Large intestine (tissue), 3 donors: ENCODE measurements around the gene TBPL1. TPM values are rescaled to one million over a fixed set of nuclear protein-coding genes. Genes with fewer than 3 reads are reported as not detected.

Experiments used
- DNase-seq, 2 donors: peaks; one replicate each; pipeline versions ENCODE4 v3.0.0 to v3.0.0-alpha.2; 2013
- H3K27ac ChIP-seq: one replicate; pipeline ENCODE4 v1.5.1; 2013; ENCODE audit warnings: low read length
- H3K27me3 ChIP-seq: 2 replicates; pipeline ENCODE4 v1.6.1; 2013; ENCODE audit warnings: low read length; ENCODE audit not compliant: control insufficient read depth, insufficient read depth
- H3K36me3 ChIP-seq: 2 replicates; pipeline ENCODE4 v1.6.1; 2013; ENCODE audit warnings: low read length; ENCODE audit not compliant: control insufficient read depth, insufficient read depth
- H3K4me1 ChIP-seq: one replicate; pipeline ENCODE4 v1.6.1; 2013; ENCODE audit warnings: low read length; ENCODE audit not compliant: control insufficient read depth, insufficient read depth
- H3K4me3 ChIP-seq: one replicate; pipeline ENCODE4 v1.5.1; 2013; ENCODE audit warnings: low read length
- H3K9me3 ChIP-seq: one replicate; pipeline ENCODE4 v1.6.1; 2013; ENCODE audit warnings: mild to moderate bottlenecking, low read depth, low read length, moderate library complexity; ENCODE audit not compliant: control insufficient read depth
- WGBS: methylation state at CpG from one replicate; pipeline ENCODE4 v1.1.5; 2013; ENCODE audit warnings: low lambda C conversion rate; ENCODE audit not compliant: insufficient coverage; 5-methylcytosine and 5-hydroxymethylcytosine counted together
- polyA plus RNA-seq: library from polyadenylated mRNA; unstranded; fragments of 120-200 nt; gene quantifications from one replicate; pipeline ENCODE4 v1.2.1, GENCODE V29; 2013

The TBPL1 gene
- polyA plus RNA-seq, 1 donor = 27.4 TPM

DNA sequence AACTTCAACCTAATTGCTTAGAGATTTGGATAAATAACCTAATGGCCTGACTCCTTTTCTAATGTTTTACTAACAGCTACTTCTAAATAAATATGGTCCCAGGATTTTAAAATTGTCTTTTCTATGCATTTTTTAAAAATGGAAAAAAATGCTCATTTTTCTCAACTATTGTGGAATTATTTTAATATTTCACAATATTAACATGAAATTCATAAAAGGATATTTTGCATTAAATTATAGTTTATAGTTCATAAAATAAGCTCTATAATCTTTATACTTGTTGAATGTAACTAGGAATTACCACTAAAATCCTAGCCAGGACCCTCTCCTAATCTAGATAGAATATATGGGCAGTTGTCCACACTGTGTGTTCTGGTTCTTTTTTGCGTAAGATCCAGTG, 37.3 kb downstream of the TBPL1 start:
- H3K4me3 ChIP-seq = no peak overlapping the region
- no peak overlapping the region for H3K27ac ChIP-seq
- H3K36me3 ChIP-seq = peaks cover 8% of the 10 kb centered on the region
- no CpG with 5 or more reads among the region's 1 CpG for WGBS
- H3K9me3 ChIP-seq = no peaks in the 10 kb centered on the region
- H3K4me1 ChIP-seq = peaks cover 7% of the 10 kb centered on the region
- no peak for DNase-seq
- H3K27me3 ChIP-seq = no peaks in the 10 kb centered on the region

DNA sequence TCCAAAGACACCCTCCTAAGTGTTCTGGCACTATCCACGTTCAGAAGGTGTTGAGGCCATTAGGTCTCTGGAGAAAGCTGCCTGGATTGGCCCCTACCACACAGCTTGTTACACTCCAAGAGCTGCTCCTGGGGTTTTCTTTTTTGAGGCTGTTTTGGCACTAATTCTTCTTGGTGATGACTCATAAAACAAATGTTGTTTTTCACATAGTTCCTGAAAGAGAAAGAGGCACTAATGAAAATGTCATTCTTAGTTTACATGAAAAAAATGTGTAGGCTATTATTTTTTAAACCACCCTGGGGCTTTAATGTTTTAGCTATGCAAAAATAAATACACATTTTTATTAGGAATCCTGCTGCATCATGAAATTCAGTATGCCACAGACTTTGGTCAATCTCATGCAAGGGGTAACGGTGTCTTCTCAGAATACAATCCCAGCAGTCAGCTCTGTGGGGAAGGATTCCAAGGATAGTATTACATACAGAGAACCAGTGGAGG, 38.1 kb downstream of the TBPL1 start:
- WGBS = no CpG with 5 or more reads among the region's 2 CpGs
- Histone ChIP-seq H3K4me1 (peaks cover 8% of the 10 kb centered on the region), H3K4me3 (no peak overlapping the region), H3K36me3 (peaks cover 6% of the 10 kb centered on the region), H3K9me3 (no peaks in the 10 kb centered on the region), H3K27me3 (no peaks in the 10 kb centered on the region), H3K27ac (no peak overlapping the region)
- no peak for DNase-seq

DNA sequence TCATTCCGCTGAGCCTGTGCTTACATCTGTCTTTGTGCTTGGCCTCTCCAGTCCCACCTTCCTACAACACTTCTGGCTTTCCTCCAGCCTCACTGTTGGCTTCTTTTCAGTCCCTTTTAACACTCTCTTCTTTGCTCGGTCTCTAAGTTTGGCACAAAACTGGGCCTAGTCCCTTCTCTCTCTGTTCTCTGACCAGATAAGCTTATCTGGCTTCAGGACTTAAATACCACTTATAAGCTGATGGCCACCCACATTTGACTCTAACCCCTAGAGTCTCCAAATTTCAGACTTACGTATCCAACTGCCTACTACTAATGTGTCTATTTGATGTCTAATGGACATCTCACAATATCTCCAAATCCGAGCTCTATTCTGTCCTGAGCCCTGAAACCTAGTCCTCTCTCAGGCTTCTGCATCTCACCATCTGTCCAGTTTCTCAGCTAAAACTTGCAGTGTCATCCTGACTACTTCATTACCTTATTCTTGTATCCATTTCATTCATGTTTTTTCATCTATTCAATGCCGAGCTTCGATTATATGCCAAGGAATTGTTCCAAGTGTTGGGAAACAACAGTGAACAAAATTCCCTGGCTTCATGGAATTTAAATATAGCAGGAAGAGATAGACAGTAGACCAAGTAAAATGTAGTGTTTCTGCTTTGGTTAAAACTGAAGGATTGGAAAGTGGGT, 40.1 kb downstream of the TBPL1 start:
- no peak overlapping the region for H3K27ac ChIP-seq
- H3K4me3 ChIP-seq = no peak overlapping the region
- H3K4me1 ChIP-seq = peaks cover 8% of the 10 kb centered on the region
- H3K36me3 ChIP-seq = peaks cover 4% of the 10 kb centered on the region
- 93% methylated on average over 3 of the region's 6 CpGs for WGBS
- H3K9me3 ChIP-seq = no peaks in the 10 kb centered on the region
- DNase-seq = no peak
- H3K27me3 ChIP-seq = no peaks in the 10 kb centered on the region

DNA sequence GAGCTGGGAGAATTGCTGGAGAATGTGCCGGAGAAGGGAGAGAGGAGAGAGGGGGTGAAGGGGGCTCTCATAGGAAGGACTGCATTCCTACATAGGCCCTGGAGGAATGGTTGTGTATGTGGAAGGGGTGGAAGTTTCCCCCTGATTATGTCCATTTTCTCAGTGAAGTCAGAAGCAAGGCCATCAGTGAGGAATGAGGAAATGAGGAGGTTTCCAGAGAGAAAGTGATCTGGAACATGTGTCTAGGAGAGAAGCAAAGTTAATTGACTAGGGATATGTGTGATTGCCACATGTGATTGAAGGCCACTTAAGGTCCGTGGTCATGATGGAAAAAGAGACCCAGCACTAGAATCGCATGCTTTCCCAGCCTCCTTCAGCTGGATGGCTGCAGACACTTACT, 42.3 kb downstream of the TBPL1 start:
- Histone ChIP-seq H3K4me1 (peaks cover 8% of the 10 kb centered on the region), H3K36me3 (peaks cover 4% of the 10 kb centered on the region), H3K27ac (peak overlapping the region; percentile 31), H3K4me3 (no peak overlapping the region), H3K27me3 (no peaks in the 10 kb centered on the region), H3K9me3 (no peaks in the 10 kb centered on the region)
- WGBS = no CpG with 5 or more reads among the region's 3 CpGs
- no peak for DNase-seq

DNA sequence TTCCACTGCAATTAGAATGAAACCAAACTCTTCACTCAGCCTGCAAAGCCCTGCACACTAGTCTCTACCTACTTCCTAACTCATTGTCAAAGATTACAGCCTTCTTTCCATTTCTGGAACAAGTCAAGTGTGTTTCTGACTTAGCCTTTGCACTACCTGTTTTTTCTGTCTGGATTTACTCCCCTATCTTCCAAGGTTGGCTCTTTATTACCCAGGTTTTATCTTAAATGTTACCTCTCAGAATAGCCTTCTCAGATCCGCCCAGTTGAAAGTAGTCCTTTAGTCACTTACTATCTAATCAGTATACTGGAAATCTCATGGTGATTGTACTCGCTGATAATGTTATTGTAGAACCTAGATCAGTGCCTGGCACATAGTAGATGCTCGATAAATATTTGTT, 42.7 kb downstream of the TBPL1 start:
- peak in 1 of 2 donors; percentile 44 for DNase-seq
- WGBS = no CpG with 5 or more reads among the region's 3 CpGs
- Histone ChIP-seq H3K36me3 (peaks cover 2% of the 10 kb centered on the region), H3K27ac (peak overlapping the region; percentile 31), H3K4me1 (peaks cover 8% of the 10 kb centered on the region), H3K27me3 (no peaks in the 10 kb centered on the region), H3K9me3 (no peaks in the 10 kb centered on the region), H3K4me3 (no peak overlapping the region)

DNA sequence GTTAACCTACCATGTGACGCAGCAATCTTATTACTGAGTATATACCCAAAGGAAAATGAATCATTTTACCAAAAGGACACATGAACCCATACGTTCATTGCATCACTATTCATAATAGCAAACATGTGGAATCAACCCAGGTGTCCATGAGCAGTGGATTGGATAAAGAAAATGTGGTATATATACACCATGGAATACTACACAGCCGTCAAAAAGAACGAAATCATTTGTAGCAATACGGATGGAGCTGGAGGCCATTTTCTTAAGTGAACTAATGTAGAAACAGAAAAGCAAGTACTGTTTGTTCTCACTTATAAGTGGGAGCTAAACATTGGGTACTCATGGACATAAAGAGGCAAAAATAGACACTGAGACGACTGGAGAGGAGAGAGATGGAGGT, 44.2 kb downstream of the TBPL1 start:
- Histone ChIP-seq H3K36me3 (peaks cover 2% of the 10 kb centered on the region), H3K9me3 (no peaks in the 10 kb centered on the region), H3K27ac (no peak overlapping the region), H3K4me3 (no peak overlapping the region), H3K27me3 (no peaks in the 10 kb centered on the region), H3K4me1 (peaks cover 8% of the 10 kb centered on the region)
- WGBS = 86% methylated on average over 1 of the region's 6 CpGs
- DNase-seq = no peak

DNA sequence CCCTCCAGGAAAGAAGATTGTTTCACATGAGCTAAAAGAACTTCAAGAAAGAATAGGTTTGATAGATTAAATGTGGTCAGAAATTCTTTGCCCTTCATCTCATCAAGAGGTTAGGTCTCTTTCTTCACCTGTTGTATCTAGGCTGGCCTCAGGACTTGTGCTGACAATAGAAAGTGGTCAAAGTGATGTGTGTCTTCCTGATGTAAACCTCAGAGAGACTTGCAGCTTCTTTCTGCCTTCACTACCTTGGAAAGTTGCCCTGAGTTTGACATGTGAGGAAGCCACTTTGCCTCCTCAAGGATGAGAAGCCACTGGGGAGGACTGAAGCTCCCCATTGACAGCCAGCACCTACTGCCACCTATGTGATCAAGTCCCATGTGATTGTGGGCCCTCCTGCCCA, 46.3 kb downstream of the TBPL1 start:
- H3K4me1 ChIP-seq = peaks cover 8% of the 10 kb centered on the region
- DNase-seq = no peak
- no peaks in the 10 kb centered on the region for H3K9me3 ChIP-seq
- no peaks in the 10 kb centered on the region for H3K27me3 ChIP-seq
- no peak overlapping the region for H3K27ac ChIP-seq
- no peaks in the 10 kb centered on the region for H3K36me3 ChIP-seq
- H3K4me3 ChIP-seq = no peak overlapping the region

DNA sequence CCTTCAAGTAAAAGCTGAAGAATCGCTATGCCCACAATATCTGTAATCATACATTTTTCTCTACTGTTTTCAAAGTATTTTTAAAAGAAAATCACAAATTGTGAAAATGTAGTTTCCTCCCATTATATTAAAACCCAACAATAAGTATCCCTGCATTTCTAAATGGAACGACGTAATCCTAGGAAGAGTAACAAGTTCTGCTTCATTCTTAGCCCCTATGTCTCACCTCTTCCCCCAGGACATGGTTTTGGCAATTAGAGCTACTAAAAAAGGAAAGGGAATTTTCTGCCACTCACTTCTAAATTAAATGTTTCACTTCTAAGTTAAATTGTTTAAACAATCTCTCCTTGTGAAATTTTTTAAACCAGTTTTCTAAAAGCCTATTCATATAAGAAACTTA, 47.4 kb downstream of the TBPL1 start:
- Histone ChIP-seq H3K9me3 (no peaks in the 10 kb centered on the region), H3K27me3 (no peaks in the 10 kb centered on the region), H3K4me1 (peaks cover 1% of the 10 kb centered on the region), H3K4me3 (no peak overlapping the region), H3K36me3 (no peaks in the 10 kb centered on the region), H3K27ac (no peak overlapping the region)
- no peak for DNase-seq
- WGBS = 90% methylated on average over 1 of the region's 3 CpGs

DNA sequence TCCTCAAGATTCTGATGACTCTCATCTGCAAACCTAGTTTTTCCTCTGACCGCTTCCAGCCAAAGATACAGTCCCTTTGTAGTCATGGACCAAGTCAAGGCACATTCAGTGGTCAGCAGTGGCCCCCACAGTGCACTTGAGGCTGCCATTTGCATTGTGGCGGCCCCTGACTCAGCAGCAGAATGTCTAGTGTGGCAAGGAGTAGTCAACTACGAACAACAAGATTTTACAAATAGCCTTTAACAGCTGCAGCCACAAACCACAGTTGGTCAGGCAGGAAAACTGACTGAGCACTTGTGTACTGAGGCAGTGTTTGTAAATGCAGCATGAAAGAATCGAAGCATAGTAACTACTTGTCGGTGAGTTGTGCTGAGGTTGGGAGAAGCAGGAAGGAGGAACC, 49.8 kb downstream of the TBPL1 start:
- no peaks in the 10 kb centered on the region for H3K27me3 ChIP-seq
- no peak for DNase-seq
- H3K4me1 ChIP-seq = no peaks in the 10 kb centered on the region
- no CpG with 5 or more reads among the region's 5 CpGs for WGBS
- no peaks in the 10 kb centered on the region for H3K36me3 ChIP-seq
- H3K27ac ChIP-seq = no peak overlapping the region
- no peaks in the 10 kb centered on the region for H3K9me3 ChIP-seq
- no peak overlapping the region for H3K4me3 ChIP-seq

DNA sequence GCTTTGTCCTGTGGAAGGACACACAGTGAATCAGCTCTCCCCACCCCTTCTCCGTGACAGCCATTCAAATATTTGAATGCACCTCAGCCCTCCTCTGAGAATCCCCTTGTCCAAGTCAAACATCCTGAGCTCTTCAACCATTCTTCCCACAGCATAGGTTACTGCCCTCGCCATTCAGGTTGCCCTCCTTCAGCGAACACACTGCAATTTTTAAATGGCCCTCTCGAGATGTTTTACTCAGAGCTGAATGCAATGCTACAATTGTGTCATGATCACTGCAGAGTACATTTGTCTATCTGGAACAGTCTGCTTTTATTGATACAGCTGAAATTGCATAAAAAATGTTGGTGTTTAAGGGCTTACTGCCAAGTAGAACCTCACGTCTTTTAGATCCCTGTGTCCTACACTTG, 50.5 kb downstream of the TBPL1 start:
- no peaks in the 10 kb centered on the region for H3K36me3 ChIP-seq
- no peak overlapping the region for H3K4me3 ChIP-seq
- WGBS = 82% methylated on average over 2 of the region's 5 CpGs
- no peaks in the 10 kb centered on the region for H3K9me3 ChIP-seq
- no peak for DNase-seq
- H3K27me3 ChIP-seq = no peaks in the 10 kb centered on the region
- no peaks in the 10 kb centered on the region for H3K4me1 ChIP-seq
- H3K27ac ChIP-seq = no peak overlapping the region

DNA sequence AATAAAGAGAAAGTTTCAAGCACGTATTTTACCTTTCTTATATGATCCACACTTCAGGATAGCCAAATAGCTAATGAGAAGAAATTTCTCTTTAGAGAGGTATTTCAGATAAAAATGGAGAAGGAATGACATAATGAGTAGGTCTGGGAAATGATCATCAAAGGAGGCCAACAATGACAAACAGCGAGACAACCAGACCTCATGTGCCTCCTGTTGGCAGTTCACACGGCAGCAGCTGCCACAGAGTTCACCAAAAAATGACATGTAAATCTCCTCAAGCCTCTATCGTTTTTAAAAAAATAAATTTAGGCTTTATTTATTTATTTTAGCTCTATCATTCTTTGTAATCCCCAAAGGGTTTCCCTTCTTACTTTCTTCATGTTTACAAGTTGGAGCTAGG, 51.7 kb downstream of the TBPL1 start:
- no peak overlapping the region for H3K4me3 ChIP-seq
- H3K27me3 ChIP-seq = no peaks in the 10 kb centered on the region
- no peaks in the 10 kb centered on the region for H3K9me3 ChIP-seq
- no peak for DNase-seq
- WGBS = 90% methylated on average over 2 of the region's 4 CpGs
- H3K4me1 ChIP-seq = no peaks in the 10 kb centered on the region
- no peaks in the 10 kb centered on the region for H3K36me3 ChIP-seq
- no peak overlapping the region for H3K27ac ChIP-seq
